Measurements from ENCODE around the gene PAK4.
"Not testable (repeated sequence)": the region's sequence is repeated elsewhere in the genome, so short reads cannot be mapped to it uniquely, and the experiment has no call there.

PAK4 gene

GRCh38 chr19:39128516-39129079, 3.0 kb downstream of the PAK4 start:
- in situ Hi-C loops (cut with MboI; ENCODE audit: low sequenced_read_pairs) = no loop called here

GRCh38 chr19:39129116-39129515, 3.5 kb downstream of the PAK4 start:
- in situ Hi-C loops (cut with MboI; ENCODE audit: low sequenced_read_pairs) = no loop called here

GRCh38 chr19:39130337-39131254, 5.0 kb downstream of the PAK4 start:
- in situ Hi-C loops (cut with MboI; ENCODE audit: low sequenced_read_pairs) = no loop called here

GRCh38 chr19:39131255-39131755, 5.7 kb downstream of the PAK4 start:
- in situ Hi-C loops (cut with MboI; ENCODE audit: low sequenced_read_pairs) = no loop called here

- in situ Hi-C loops (cut with MboI; ENCODE audit: low sequenced_read_pairs) = no loop called here
Observed at GRCh38 chr19:39132344-39132969, 6.9 kb downstream of the PAK4 start.

- in situ Hi-C loops (cut with MboI; ENCODE audit: low sequenced_read_pairs) = no loop called here
Observed at GRCh38 chr19:39133431-39134270, 8.1 kb downstream of the PAK4 start.

GRCh38 chr19:39135701-39136100, 10.1 kb downstream of the PAK4 start:
- in situ Hi-C loops (cut with MboI; ENCODE audit: low sequenced_read_pairs) = no loop called here

- in situ Hi-C loops (cut with MboI; ENCODE audit: low sequenced_read_pairs) = no loop called here
Observed at GRCh38 chr19:39136225-39136940, 10.8 kb downstream of the PAK4 start.

GRCh38 chr19:39137131-39137530, 11.5 kb downstream of the PAK4 start:
- in situ Hi-C loops (cut with MboI; ENCODE audit: low sequenced_read_pairs) = no loop called here

GRCh38 chr19:39138221-39139211, 12.9 kb downstream of the PAK4 start:
- in situ Hi-C loops (cut with MboI; ENCODE audit: low sequenced_read_pairs) = no loop called here

- in situ Hi-C loops (cut with MboI; ENCODE audit: low sequenced_read_pairs) = no loop called here
Observed at GRCh38 chr19:39139305-39139874, 13.8 kb downstream of the PAK4 start.

- in situ Hi-C loops (cut with MboI; ENCODE audit: low sequenced_read_pairs) = no loop called here
Observed at GRCh38 chr19:39139971-39140453, 14.4 kb downstream of the PAK4 start.

GRCh38 chr19:39140594-39140993, 15.0 kb downstream of the PAK4 start:
- in situ Hi-C loops (cut with MboI; ENCODE audit: low sequenced_read_pairs) = no loop called here

- in situ Hi-C loops (cut with MboI; ENCODE audit: low sequenced_read_pairs) = no loop called here
Observed at GRCh38 chr19:39141929-39142328, 16.3 kb downstream of the PAK4 start.

- in situ Hi-C loops (cut with MboI; ENCODE audit: low sequenced_read_pairs) = no loop called here
Observed at GRCh38 chr19:39142630-39143029, 17.0 kb downstream of the PAK4 start.

- in situ Hi-C loops (cut with MboI; ENCODE audit: low sequenced_read_pairs) = not testable (repeated sequence)
Observed at GRCh38 chr19:39143757-39144289, 18.2 kb downstream of the PAK4 start.

GRCh38 chr19:39144290-39145071, 18.9 kb downstream of the PAK4 start:
- in situ Hi-C loops (cut with MboI; ENCODE audit: low sequenced_read_pairs) = no loop called here
